Measurements from ENCODE around the gene NOXO1. TPM values are rescaled to one million over a fixed set of nuclear protein-coding genes. Genes with fewer than 3 reads are reported as not detected.

The NOXO1 gene
- total RNA-seq, 2 experiments from 2014 or later = 0.31 TPM; not detected in 1

DNA sequence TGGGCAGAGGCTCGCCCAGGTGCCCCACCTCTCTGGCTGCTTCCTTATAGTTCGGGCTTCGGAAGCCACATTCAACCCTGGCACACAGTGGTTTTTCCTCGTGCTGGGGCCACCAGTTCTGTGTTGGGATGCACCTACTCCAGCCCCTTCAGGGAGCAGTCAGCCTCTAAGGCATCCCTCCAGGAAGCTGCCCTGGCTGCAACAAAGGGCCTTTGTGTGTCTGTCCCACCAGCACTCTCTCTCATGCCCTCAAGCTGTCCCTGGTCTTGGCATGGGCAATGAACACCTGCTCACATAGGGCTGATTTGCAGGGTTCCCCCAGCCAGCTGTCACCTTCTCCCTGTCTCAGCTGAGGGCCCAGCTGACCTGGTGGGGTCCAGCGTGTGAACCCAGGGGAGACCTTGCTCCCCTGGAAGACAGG is 754 bp upstream of the NOXO1 start:
- DNase-seq = no peak
- no peak for ATAC-seq
- CTCF ChIA-PET = interaction anchor here (1.0 kb wide), 1 partner anchor 10 kb away, joined by 3 read pairs; the partner anchor contains the start of gene TBL3
- POLR2A ChIA-PET = interaction anchor here (1.1 to 29.2 kb wide), 9 partner anchors 8 to 173 kb away, joined by 3 to 505 read pairs (median 8); partner anchors contain the start of genes NDUFB10, RNF151, RPS2 and SYNGR3
- Mint-ChIP-seq H3K9me3 (no peaks in the 10 kb centered on the region), H3K4me3 (no peak overlapping the region), H3K36me3 (ENCODE audit: low read depth) (peaks cover 30% of the 10 kb centered on the region), H3K4me1 (ENCODE audit: low read depth) (peaks cover 20% of the 10 kb centered on the region), H3K27me3 (peaks cover 29% of the 10 kb centered on the region), H3K27ac (no peak overlapping the region)
- intact Hi-C loops (cut with micrococcal nuclease) = no loop called here
- TF ChIP-seq, protein P1, sequence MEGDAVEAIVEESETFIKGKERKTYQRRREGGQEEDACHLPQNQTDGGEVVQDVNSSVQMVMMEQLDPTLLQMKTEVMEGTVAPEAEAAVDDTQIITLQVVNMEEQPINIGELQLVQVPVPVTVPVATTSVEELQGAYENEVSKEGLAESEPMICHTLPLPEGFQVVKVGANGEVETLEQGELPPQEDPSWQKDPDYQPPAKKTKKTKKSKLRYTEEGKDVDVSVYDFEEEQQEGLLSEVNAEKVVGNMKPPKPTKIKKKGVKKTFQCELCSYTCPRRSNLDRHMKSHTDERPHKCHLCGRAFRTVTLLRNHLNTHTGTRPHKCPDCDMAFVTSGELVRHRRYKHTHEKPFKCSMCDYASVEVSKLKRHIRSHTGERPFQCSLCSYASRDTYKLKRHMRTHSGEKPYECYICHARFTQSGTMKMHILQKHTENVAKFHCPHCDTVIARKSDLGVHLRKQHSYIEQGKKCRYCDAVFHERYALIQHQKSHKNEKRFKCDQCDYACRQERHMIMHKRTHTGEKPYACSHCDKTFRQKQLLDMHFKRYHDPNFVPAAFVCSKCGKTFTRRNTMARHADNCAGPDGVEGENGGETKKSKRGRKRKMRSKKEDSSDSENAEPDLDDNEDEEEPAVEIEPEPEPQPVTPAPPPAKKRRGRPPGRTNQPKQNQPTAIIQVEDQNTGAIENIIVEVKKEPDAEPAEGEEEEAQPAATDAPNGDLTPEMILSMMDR (IDR thresholded peaks at IDR 0.05) = no peak

DNA sequence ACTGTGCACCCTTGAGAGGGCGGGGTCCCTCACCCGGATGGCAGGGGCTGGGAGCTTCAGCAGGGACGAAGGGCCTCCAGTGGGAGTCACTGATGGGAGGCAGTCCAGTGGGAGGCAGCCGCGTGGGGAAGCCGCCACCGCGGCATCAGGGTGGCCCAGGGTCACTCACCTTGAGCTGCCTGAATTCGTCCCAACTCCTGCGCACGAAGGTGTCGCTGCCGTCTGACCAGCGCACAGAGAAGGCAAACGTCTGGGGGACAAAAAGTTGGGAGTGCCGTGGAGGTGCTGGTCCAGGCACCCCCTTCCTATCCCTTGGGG is 540 bp downstream of the NOXO1 start:
- H3K4me1 Mint-ChIP-seq (ENCODE audit: low read depth) = peaks cover 20% of the 10 kb centered on the region

DNA sequence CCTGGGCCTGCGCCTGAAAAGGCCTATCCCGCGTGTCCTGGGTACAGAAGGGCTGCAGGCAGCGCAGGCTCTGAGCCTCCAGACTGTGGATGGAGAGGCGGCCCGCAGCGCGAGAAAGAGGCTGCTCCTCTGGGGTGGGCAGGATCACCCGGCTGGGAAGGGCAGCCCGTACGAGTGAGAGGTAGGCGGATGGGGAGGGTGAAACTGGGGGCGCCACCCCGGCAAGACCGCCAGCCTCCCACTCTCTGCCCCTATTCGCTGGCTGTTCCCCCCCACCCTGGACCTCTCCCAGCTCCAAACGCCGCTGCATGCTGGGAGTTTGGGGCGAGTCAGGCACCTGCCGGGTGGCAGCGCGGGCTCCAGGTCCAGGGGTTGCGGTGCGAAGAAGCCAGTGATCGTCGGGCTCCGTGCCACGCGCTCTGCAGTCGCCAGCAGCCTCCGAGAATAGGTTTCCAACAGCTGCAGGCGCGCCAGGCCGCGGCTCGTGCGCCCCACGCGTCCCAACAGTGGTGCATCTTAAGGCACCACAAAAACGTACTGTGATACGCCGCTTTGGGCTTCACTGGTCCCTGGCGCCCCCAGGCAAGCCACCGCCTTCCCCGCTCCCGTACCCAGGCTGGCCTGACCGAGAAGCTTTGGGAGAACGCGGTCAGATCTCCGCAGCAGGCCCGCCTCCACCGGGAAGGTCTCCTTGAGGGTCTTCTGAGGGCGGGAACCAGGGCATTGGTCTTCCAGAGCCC is 1.1 kb downstream of the NOXO1 start:
- Mint-ChIP-seq H3K27ac (no peak overlapping the region), H3K4me3 (no peak overlapping the region), H3K4me1 (ENCODE audit: low read depth) (peaks cover 18% of the 10 kb centered on the region), H3K36me3 (ENCODE audit: low read depth) (peaks cover 22% of the 10 kb centered on the region), H3K27me3 (peaks cover 29% of the 10 kb centered on the region), H3K9me3 (no peaks in the 10 kb centered on the region)
- ATAC-seq (no peak), DNase-seq (peak; percentile 31)
- TF ChIP-seq, protein P1 (IDR thresholded peaks at IDR 0.05) = no peak
- intact Hi-C loops (cut with micrococcal nuclease) = no loop called here
- ChIA-PET CTCF (interaction anchor here (1.0 kb wide), 1 partner anchor 24 kb away, joined by 3 read pairs; no protein-coding TSS in a partner anchor), POLR2A (interaction anchor here (1.1 to 29.2 kb wide), 6 partner anchors 10 to 175 kb away, joined by 3 to 505 read pairs (median 11); partner anchors contain the start of genes FAHD1, HAGH, NDUFB10 and RNF151)

More for the DNA sequence above, 540 bp downstream of the NOXO1 start:
- POLR2A ChIA-PET = interaction anchor here (0.6 to 29.2 kb wide), 8 partner anchors 10 to 272 kb away, joined by 3 to 505 read pairs (median 8); partner anchors contain the start of genes FAHD1, HAGH, NDUFB10 and RNF151
- peaks cover 29% of the 10 kb centered on the region for H3K27me3 Mint-ChIP-seq
- no peaks in the 10 kb centered on the region for H3K9me3 Mint-ChIP-seq
- H3K36me3 Mint-ChIP-seq (ENCODE audit: low read depth) = peaks cover 23% of the 10 kb centered on the region
- CTCF ChIA-PET = interaction anchor here (1.0 kb wide), 1 partner anchor 23 kb away, joined by 3 read pairs; no protein-coding TSS in a partner anchor
- TF ChIP-seq, protein P1 (IDR thresholded peaks at IDR 0.05) = no peak
- DNase-seq (no peak), ATAC-seq (no peak)
- H3K4me3 Mint-ChIP-seq = no peak overlapping the region
- no peak overlapping the region for H3K27ac Mint-ChIP-seq
- intact Hi-C loops (cut with micrococcal nuclease) = no loop called here

DNA sequence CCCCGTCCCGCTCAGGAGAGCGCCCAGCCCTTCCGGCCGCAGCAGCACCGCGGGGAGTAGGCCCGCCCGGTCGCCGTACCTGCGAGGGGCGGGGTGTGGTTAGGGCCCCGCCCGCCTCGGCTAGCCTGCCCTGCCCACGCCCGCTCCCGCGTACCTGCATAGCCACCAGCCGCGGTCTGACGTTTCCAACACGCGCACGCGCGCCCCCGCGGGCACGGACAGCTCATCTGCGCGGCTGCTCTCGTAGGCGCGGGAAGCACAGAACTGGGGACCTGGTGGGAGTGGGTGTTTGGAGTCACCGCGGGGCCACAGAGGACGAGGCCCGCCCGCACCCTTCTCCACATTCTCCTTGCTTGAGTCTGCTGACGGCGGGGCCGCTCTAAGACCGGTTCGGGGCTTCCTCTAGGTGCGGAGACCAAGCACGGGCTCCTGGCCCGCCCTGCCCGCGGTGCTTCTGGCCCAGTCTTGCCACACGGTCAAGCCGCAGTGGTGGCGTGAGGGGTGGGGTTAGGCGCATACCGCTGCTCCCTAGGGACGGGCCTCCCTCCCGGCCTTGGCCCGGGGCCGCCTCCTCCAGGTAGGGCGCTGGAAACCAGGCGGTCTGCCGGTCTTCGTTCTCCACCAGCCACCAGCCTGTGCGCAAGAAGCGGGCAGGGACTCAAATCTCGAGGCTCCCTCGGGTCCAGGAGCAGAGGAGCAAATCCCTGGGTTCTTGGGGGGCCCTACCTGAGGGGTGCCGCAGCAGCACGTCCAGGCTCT is 1.8 kb downstream of the NOXO1 start:
- Mint-ChIP-seq H3K27me3 (peaks cover 29% of the 10 kb centered on the region), H3K27ac (no peak overlapping the region), H3K4me1 (ENCODE audit: low read depth) (peaks cover 13% of the 10 kb centered on the region), H3K36me3 (ENCODE audit: low read depth) (peaks cover 28% of the 10 kb centered on the region), H3K9me3 (no peaks in the 10 kb centered on the region), H3K4me3 (no peak overlapping the region)
- TF ChIP-seq, protein P1 (IDR thresholded peaks at IDR 0.05) = no peak
- ATAC-seq (no peak), DNase-seq (peak; percentile 52)
- ChIA-PET CTCF (no interaction called here), POLR2A (interaction anchor here (2.4 to 29.2 kb wide), 4 partner anchors 11 to 175 kb away, joined by 8 to 505 read pairs (median 14); partner anchors contain the start of genes NDUFB10, RNF151, RPS2 and SYNGR3)
- intact Hi-C loops (cut with micrococcal nuclease) = no loop called here

All from activated CD8-positive, alpha-beta T cell treated with anti-CD3 and anti-CD28 coated beads for 36 hours (primary cell).